Stomach (tissue), 9 donors: ENCODE measurements around the gene ADIPOR1. TPM values are rescaled to one million over a fixed set of nuclear protein-coding genes. Genes with fewer than 3 reads are reported as not detected.

Source experiments
- DNase-seq, 2 donors: peaks; one replicate each; pipeline versions ENCODE4 v3.0.0 to v3.0.0-alpha.2; 2013 to 2019
- H3K27ac ChIP-seq, 5 donors: fragments of 200-600 bp in 4 of 5; sonication (generic) in 4 of 5; one replicate each; pipeline ENCODE4 v1.5.1; 2013 to 2019; ENCODE audit warnings: mild to moderate bottlenecking in 1 of 5, moderate library complexity in 1 of 5
- H3K27me3 ChIP-seq, 3 donors: fragments of 200-600 bp; sonication (generic); one replicate each; pipeline ENCODE4 v1.5.1; 2017 to 2019; ENCODE audit warnings: mixed run types in 1 of 3
- H3K36me3 ChIP-seq, 4 donors: fragments of 200-600 bp; sonication (generic); 1 replicate in 3 of 4; 2 replicates in 1 of 4; pipeline ENCODE4 v1.5.1; 2016 to 2019
- H3K4me1 ChIP-seq, 4 donors: fragments of 200-600 bp; sonication (generic); one replicate each; pipeline ENCODE4 v1.5.1; 2016 to 2019
- H3K4me3 ChIP-seq, 4 donors: fragments of 200-600 bp; sonication (generic) in 3 of 4; one replicate each; pipeline ENCODE4 v1.5.1; 2016 to 2019; ENCODE audit warnings: mild to moderate bottlenecking in 1 of 4
- H3K9me3 ChIP-seq, 4 donors: fragments of 200-600 bp; sonication (generic); one replicate each; pipeline ENCODE4 v1.5.1; 2016 to 2019
- CTCF ChIP-seq, 7 experiments: fragments of 450-650 bp in 4 of 7; fragments of 200-600 bp in 3 of 7; sonication (generic) in 3 of 7; IDR thresholded peaks; one replicate each; pipeline ENCODE4 v1.5.1; 2016 to 2019; ENCODE audit warnings: antibody characterized with exemption in 7 of 7, control low read depth in 2 of 7, mild to moderate bottlenecking in 1 of 7
- EP300 ChIP-seq: sonication (generic); formaldehyde crosslinking; IDR thresholded peaks from one replicate; pipeline ENCODE4 v1.6.1; 2017; ENCODE audit warnings: antibody characterized with exemption
- POLR2A ChIP-seq, 4 donors: fragments of 450-650 bp; IDR thresholded peaks; one replicate each; pipeline ENCODE4 v1.6.1; 2016; ENCODE audit warnings: antibody characterized with exemption in 4 of 4, control low read depth in 2 of 4, mild to moderate bottlenecking in 1 of 4, moderate library complexity in 1 of 4
- POLR2AphosphoS5 ChIP-seq, 3 donors: sonication (generic); formaldehyde crosslinking; IDR thresholded peaks; one replicate each; pipeline ENCODE4 v1.6.1; 2016; ENCODE audit warnings: antibody characterized with exemption in 3 of 3
- WGBS, 5 donors: extraction: QIAGEN DNeasy Blood & Tissue Kit in 3 of 5; methylation state at CpG; one replicate each; pipeline versions ENCODE4 v1.1.5 to v1.1.7; 2013 to 2018; 5-methylcytosine and 5-hydroxymethylcytosine counted together
- intact Hi-C: fragments of 100-400 bp; cut with DNase I; formaldehyde crosslinking; loops from one replicate; pipeline ENCODE4 v1.15.1; 2023; ENCODE audit warnings: low total_unique reads
- polyA plus RNA-seq, 3 donors: library from polyadenylated mRNA; stranded (reverse); fragments of 200-250 nt; gene quantifications; one replicate each; pipeline ENCODE4 v1.2.3, GENCODE V29; 2013
- total RNA-seq, 5 donors: library from RNA; depleted of rRNA; stranded (reverse); fragments of >200 nt; gene quantifications; one replicate each; pipeline versions ENCODE4 v1.1.0 to v1.2.3, GENCODE V29; 2014 to 2016
- donor health status: healthy with polysubstance abuse.
- donor health status: Bipolar disorder and iron deficiency.
- donor health status: healthy.

ADIPOR1 gene
- total and polyA plus RNA-seq, 8 donors = 46.1 to 112 (median 65.9) TPM

- TF ChIP-seq POLR2AphosphoS5 (IDR thresholded peaks at IDR 0.05) = no peak
- no peak for TF ChIP-seq POLR2A (IDR thresholded peaks at IDR 0.05)
- TF ChIP-seq CTCF (IDR thresholded peaks at IDR 0.05) = no peak
- no peak for TF ChIP-seq EP300
- H3K4me1 ChIP-seq = peaks cover 49 to 71% (median 63%) of the 10 kb centered on the region in 4 donors
- peak overlapping the region in 4 of 5 donors; percentile 96 to 98 (median 97) for H3K27ac ChIP-seq
- no peaks in the 10 kb centered on the region for H3K27me3 ChIP-seq
- DNase-seq = no peak
- H3K9me3 ChIP-seq = no peaks in the 10 kb centered on the region
- peaks cover 3 to 20% (median 8%) of the 10 kb centered on the region in 4 donors for H3K36me3 ChIP-seq
- intact Hi-C loops = no loop called here
- H3K4me3 ChIP-seq = peak overlapping the region; percentile 84 to 99 (median 89)
- 30 to 61% (median 43%) methylated on average over 6 of the region's 6 CpGs for WGBS, 5 donors
These were observed 1.1 kb downstream of the ADIPOR1 start for GRCh38 chr1:202956969-202957368.

- Histone ChIP-seq H3K4me3 (peak overlapping the region in 1 of 4 donors; percentile 0), H3K27me3 (no peaks in the 10 kb centered on the region), H3K9me3 (no peaks in the 10 kb centered on the region), H3K27ac (peak overlapping the region in 4 of 5 donors; percentile 30 to 60 (median 39)), H3K4me1 (peaks cover 47 to 74% (median 68%) of the 10 kb centered on the region in 4 donors), H3K36me3 (peaks cover 15 to 28% (median 20%) of the 10 kb centered on the region in 4 donors)
- WGBS, 5 donors = 35 to 49% (median 42%) methylated on average over 6 of the region's 6 CpGs
- intact Hi-C loops = no loop called here
- DNase-seq = no peak
- TF ChIP-seq EP300 (no peak), CTCF (IDR thresholded peaks at IDR 0.05) (no peak), POLR2A (IDR thresholded peaks at IDR 0.05) (no peak), POLR2AphosphoS5 (IDR thresholded peaks at IDR 0.05) (no peak)
These were observed 3.9 kb downstream of the ADIPOR1 start for GRCh38 chr1:202954057-202954745.

GRCh38 chr1:202953392-202953791 is 4.7 kb downstream of the ADIPOR1 start:
- peaks cover 40 to 66% (median 61%) of the 10 kb centered on the region in 4 donors for H3K4me1 ChIP-seq

GRCh38 chr1:202952818-202953217 is 5.3 kb downstream of the ADIPOR1 start:
- TF ChIP-seq POLR2A (IDR thresholded peaks at IDR 0.05) (no peak), POLR2AphosphoS5 (IDR thresholded peaks at IDR 0.05) (peak in 2 of 3 donors; percentile 15 to 31)
- peak overlapping the region in 2 of 5 donors; percentile 60 to 74 for H3K27ac ChIP-seq
- peak in 1 of 2 donors; percentile 57 for DNase-seq
- intact Hi-C loops = no loop called here
- H3K27me3 ChIP-seq = no peaks in the 10 kb centered on the region
- H3K4me1 ChIP-seq = peaks cover 40 to 65% (median 61%) of the 10 kb centered on the region in 4 donors
- no peak overlapping the region for H3K4me3 ChIP-seq
- 39 to 56% (median 50%) methylated on average over 4 of the region's 4 CpGs for WGBS, 5 donors
- H3K36me3 ChIP-seq = peaks cover 29 to 42% (median 33%) of the 10 kb centered on the region in 4 donors
- no peaks in the 10 kb centered on the region for H3K9me3 ChIP-seq

More at GRCh38 chr1:202953392-202953791, 4.7 kb downstream of the ADIPOR1 start:
- H3K27ac ChIP-seq = peak overlapping the region in 2 of 5 donors; percentile 46 to 60
- no peaks in the 10 kb centered on the region for H3K27me3 ChIP-seq
- peaks cover 23 to 36% (median 28%) of the 10 kb centered on the region in 4 donors for H3K36me3 ChIP-seq
- H3K4me3 ChIP-seq = no peak overlapping the region
- no peak for DNase-seq
- H3K9me3 ChIP-seq = no peaks in the 10 kb centered on the region
- intact Hi-C loops = no loop called here
- no peak for TF ChIP-seq EP300
- no peak for TF ChIP-seq POLR2AphosphoS5 (IDR thresholded peaks at IDR 0.05)
- TF ChIP-seq POLR2A (IDR thresholded peaks at IDR 0.05) = no peak
- TF ChIP-seq CTCF (IDR thresholded peaks at IDR 0.05) = no peak

GRCh38 chr1:202952099-202952498 is 6.0 kb downstream of the ADIPOR1 start:
- H3K4me1 ChIP-seq = peaks cover 38 to 60% (median 57%) of the 10 kb centered on the region in 4 donors
- no peaks in the 10 kb centered on the region for H3K9me3 ChIP-seq
- no peak for DNase-seq
- no peak overlapping the region for H3K4me3 ChIP-seq
- intact Hi-C loops = no loop called here
- no peaks in the 10 kb centered on the region for H3K27me3 ChIP-seq
- peak overlapping the region in 3 of 5 donors; percentile 36 to 74 (median 60) for H3K27ac ChIP-seq
- WGBS, 5 donors = 42 to 89% (median 58%) methylated on average over 1 of the region's 1 CpG
- peaks cover 34 to 49% (median 41%) of the 10 kb centered on the region in 4 donors for H3K36me3 ChIP-seq
- TF ChIP-seq POLR2AphosphoS5 (IDR thresholded peaks at IDR 0.05) = no peak
- no peak for TF ChIP-seq EP300
- TF ChIP-seq POLR2A (IDR thresholded peaks at IDR 0.05) = no peak
- no peak for TF ChIP-seq CTCF (IDR thresholded peaks at IDR 0.05)
